H1 (cell line): ENCODE measurements around the gene AP2A1. TPM values are rescaled to one million over a fixed set of nuclear protein-coding genes. Genes with fewer than 3 reads are reported as not detected.
A peak's percentile ranks its signal among the peaks of the same experiment; 100 is the strongest.

Experiments used
- CTCF ChIA-PET: fragments of 300-600 bp; sonication (Branson Sonifier 250); formaldehyde crosslinking; loops from one replicate; lab custom pipeline; 2021; ENCODE audit not compliant: partially characterized antibody; lab: Charles Lee
- POLR2A ChIA-PET: fragments of 300-600 bp; sonication (Branson Sonifier 250); formaldehyde crosslinking; loops from one replicate; lab custom pipeline; 2021; ENCODE audit warnings: inconsistent platforms; ENCODE audit not compliant: partially characterized antibody; lab: Charles Lee
- DNase-seq, 2 experiments: peaks; one replicate each; pipeline versions ENCODE4 v3.0.0 to v3.0.0-alpha.2; 2010 to 2022; ENCODE audit warnings: low spot score in 2 of 2, low read depth in 1 of 2, mixed read lengths in 1 of 2
- FAIRE-seq: peaks from 2 replicates; lab custom pipeline; 2011; peaks lifted over from hg19 to GRCh38; lab: Jason Lieb, UNC
- H2AFZ ChIP-seq: 2 replicates; pipeline ENCODE4 v1.8.1; 2012; ENCODE audit warnings: low read length, inconsistent platforms
- H2AK5ac ChIP-seq: 2 replicates; pipeline ENCODE4 v1.6.1; 2013; ENCODE audit warnings: low read depth, low read length
- H2BK120ac ChIP-seq: replicated peaks from 2 replicates; pipeline ENCODE3; 2013; ENCODE audit warnings: low read depth, low read length, inconsistent platforms
- H2BK12ac ChIP-seq: 2 replicates; pipeline ENCODE4 v1.6.1; 2013; ENCODE audit warnings: low read depth, low read length
- H2BK15ac ChIP-seq: 2 replicates; pipeline ENCODE4 v1.6.1; 2013; ENCODE audit warnings: low read length
- H2BK20ac ChIP-seq: 2 replicates; pipeline ENCODE4 v1.6.1; 2013; ENCODE audit warnings: low read length
- H2BK5ac ChIP-seq: 2 replicates; pipeline ENCODE4 v1.6.1; 2013; ENCODE audit warnings: low read depth, low read length
- H3K14ac ChIP-seq: 2 replicates; pipeline ENCODE4 v1.6.1; 2013; ENCODE audit warnings: inconsistent platforms; ENCODE audit not compliant: insufficient read length
- H3K18ac ChIP-seq: 2 replicates; pipeline ENCODE4 v1.6.1; 2013; ENCODE audit warnings: low read length; ENCODE audit errors: extremely low read depth
- H3K23ac ChIP-seq: 2 replicates; pipeline ENCODE4 v1.6.1; 2013; ENCODE audit warnings: inconsistent platforms; ENCODE audit not compliant: insufficient read length
- H3K23me2 ChIP-seq: 2 replicates; pipeline ENCODE4 v1.6.1; 2013; ENCODE audit warnings: low read depth, low read length
- H3K27ac ChIP-seq: 2 replicates; pipeline ENCODE4 v1.6.1; 2011; ENCODE audit warnings: low read depth, low read length, inconsistent platforms
- H3K27me3 ChIP-seq, 4 experiments: replicated peaks in 1 of 4; 1 replicate in 1 of 4; 2 replicates in 3 of 4; pipeline versions ENCODE4 v1.6.1 to v1.8.1; 2011 to 2013; ENCODE audit warnings: low read length in 3 of 4, mild to moderate bottlenecking in 3 of 4, inconsistent platforms in 2 of 4, mixed read lengths in 2 of 4, moderate library complexity in 1 of 4; ENCODE audit not compliant: control insufficient read depth in 3 of 4, insufficient read depth in 3 of 4; ENCODE audit errors: extremely low read depth in 1 of 4
- H3K36me3 ChIP-seq, 4 experiments: 2 replicates each; pipeline versions ENCODE4 v1.6.1 to v1.8.1; 2011 to 2013; ENCODE audit warnings: mild to moderate bottlenecking in 4 of 4, low read length in 3 of 4, moderate library complexity in 2 of 4, control low read depth in 1 of 4, inconsistent platforms in 1 of 4; ENCODE audit not compliant: insufficient read depth in 4 of 4, control insufficient read depth in 2 of 4
- H3K4ac ChIP-seq: replicated peaks from 2 replicates; pipeline ENCODE3; 2013; ENCODE audit warnings: low read length, low read depth, mixed read lengths, inconsistent platforms; ENCODE audit not compliant: insufficient read length
- H3K4me1 ChIP-seq, 4 experiments: replicated peaks in 1 of 4; 1 replicate in 1 of 4; 2 replicates in 3 of 4; pipeline versions ENCODE4 v1.6.1 to v1.8.1; 2011 to 2013; ENCODE audit warnings: low read length in 3 of 4, inconsistent platforms in 2 of 4, mixed read lengths in 1 of 4; ENCODE audit not compliant: insufficient read depth in 4 of 4, control insufficient read depth in 3 of 4
- H3K4me2 ChIP-seq, 2 experiments: 2 replicates each; pipeline versions ENCODE4 v1.6.1 to v1.8.1; 2011 to 2013; ENCODE audit warnings: low read depth in 2 of 2, low read length in 2 of 2, control low read depth in 1 of 2, inconsistent platforms in 1 of 2, mild to moderate bottlenecking in 1 of 2; ENCODE audit not compliant: insufficient read depth in 1 of 2
- H3K4me3 ChIP-seq, 4 experiments: fragments of 200-600, 300-600 bp in 1 of 4; sonication (generic), shearing (Covaris generic), sonication (Bioruptor Twin) in 1 of 4; 2 replicates each; pipeline versions ENCODE4 v1.5.1 to v1.8.1; 2011 to 2016; ENCODE audit warnings: low read length in 4 of 4, low read depth in 3 of 4, control low read depth in 2 of 4, inconsistent platforms in 2 of 4, mild to moderate bottlenecking in 2 of 4, mixed read lengths in 1 of 4, moderate library complexity in 1 of 4; ENCODE audit not compliant: insufficient read depth in 2 of 4; ENCODE audit errors: extremely low read depth in 1 of 4
- H3K56ac ChIP-seq: replicated peaks from 2 replicates; pipeline ENCODE3; 2013; ENCODE audit warnings: low read depth, mild to moderate bottlenecking, mixed read lengths, low read length, inconsistent platforms; ENCODE audit not compliant: insufficient read length
- H3K79me1 ChIP-seq: 2 replicates; pipeline ENCODE4 v1.6.1; 2013; ENCODE audit warnings: low read depth, low read length, control low read depth
- H3K79me2 ChIP-seq, 2 experiments: 2 replicates each; pipeline versions ENCODE4 v1.6.1 to v1.8.1; 2012 to 2013; ENCODE audit warnings: low read length in 2 of 2, mild to moderate bottlenecking in 2 of 2, inconsistent platforms in 1 of 2; ENCODE audit not compliant: insufficient read depth in 2 of 2, control insufficient read depth in 1 of 2
- H3K9ac ChIP-seq, 4 experiments: replicated peaks in 1 of 4; 1 replicate in 1 of 4; 2 replicates in 3 of 4; pipeline versions ENCODE4 v1.6.1 to v1.8.1; 2011 to 2013; ENCODE audit warnings: low read depth in 3 of 4, low read length in 3 of 4, control low read depth in 2 of 4, mild to moderate bottlenecking in 2 of 4, moderate library complexity in 2 of 4, inconsistent platforms in 1 of 4; ENCODE audit errors: extremely low read depth in 1 of 4
- H3K9me3 ChIP-seq, 2 experiments: 2 replicates each; pipeline versions ENCODE4 v1.6.1 to v1.8.1; 2012 to 2013; ENCODE audit warnings: mild to moderate bottlenecking in 2 of 2, moderate library complexity in 2 of 2, control low read depth in 1 of 2, inconsistent platforms in 1 of 2, low read depth in 1 of 2, low read length in 1 of 2, mixed read lengths in 1 of 2; ENCODE audit not compliant: insufficient read depth in 2 of 2
- H4K20me1 ChIP-seq, 2 experiments: replicated peaks in 1 of 2; 2 replicates each; pipeline versions ENCODE3 to v1.8.1; 2011 to 2013; ENCODE audit warnings: inconsistent platforms in 2 of 2, low read length in 2 of 2, mild to moderate bottlenecking in 1 of 2; ENCODE audit not compliant: insufficient read depth in 2 of 2, control insufficient read depth in 1 of 2
- H4K5ac ChIP-seq: 2 replicates; pipeline ENCODE4 v1.6.1; 2013; ENCODE audit warnings: low read length, low read depth, mixed read lengths, inconsistent platforms; ENCODE audit not compliant: insufficient read length
- H4K8ac ChIP-seq: 2 replicates; pipeline ENCODE4 v1.8.0; 2013; ENCODE audit warnings: mild to moderate bottlenecking, moderate library complexity, low read length, inconsistent platforms; ENCODE audit not compliant: insufficient read depth; ENCODE audit errors: extremely low read depth
- H4K91ac ChIP-seq: replicated peaks from 2 replicates; pipeline ENCODE3; 2013; ENCODE audit warnings: low read length, mixed read lengths, inconsistent platforms; ENCODE audit not compliant: insufficient read length
- CBX5 ChIP-seq: fragments of 300-800, 300-1000 bp; sonication (generic); IDR thresholded peaks from 2 replicates; pipeline ENCODE4 v1.7.1; 2016; ENCODE audit warnings: antibody characterized with exemption, low read length, low read depth
- CEBPB ChIP-seq: IDR thresholded peaks from 2 replicates; pipeline ENCODE4 v1.6.1; 2012; ENCODE audit warnings: low read depth, low read length
- CHD1 ChIP-seq: IDR thresholded peaks from 2 replicates; pipeline ENCODE4 v1.6.1; 2012; ENCODE audit warnings: low read depth, low read length, improper control_type of control experiment
- CHD2 ChIP-seq: IDR thresholded peaks from 2 replicates; pipeline ENCODE4 v1.6.1; 2012; ENCODE audit warnings: low read length, improper control_type of control experiment
- CREB1 ChIP-seq: IDR thresholded peaks from 2 replicates; pipeline ENCODE4 v1.6.1; 2012; ENCODE audit warnings: inconsistent platforms
- E2F6 ChIP-seq: IDR thresholded peaks from 2 replicates; pipeline ENCODE4 v1.6.1; 2012; ENCODE audit warnings: inconsistent platforms
- HDAC2 ChIP-seq, 2 experiments: fragments of 300-600 bp in 1 of 2; sonication (generic) in 1 of 2; IDR thresholded peaks; 2 replicates each; pipeline ENCODE4 v1.6.1; 2011 to 2012; ENCODE audit warnings: low read depth in 2 of 2, low read length in 2 of 2, mild to moderate bottlenecking in 2 of 2, moderate library complexity in 2 of 2, borderline replicate concordance in 1 of 2, inconsistent platforms in 1 of 2
- JUND ChIP-seq: IDR thresholded peaks from 2 replicates; pipeline ENCODE4 v1.6.1; 2011; ENCODE audit warnings: mild to moderate bottlenecking, improper control_type of control experiment, low read length
- POLR2A ChIP-seq, 2 experiments: IDR thresholded peaks; 1 replicate in 1 of 2; 2 replicates in 1 of 2; pipeline ENCODE4 v1.6.1; 2011; ENCODE audit warnings: low read depth in 2 of 2, low read length in 2 of 2, mild to moderate bottlenecking in 2 of 2; ENCODE audit errors: control extremely low read depth in 1 of 2
- SAP30 ChIP-seq: fragments of 300-600 bp; sonication (generic); IDR thresholded peaks from 2 replicates; pipeline ENCODE4 v1.7.1; 2012; ENCODE audit warnings: low read length, moderate library complexity, mild to moderate bottlenecking, inconsistent platforms; ENCODE audit not compliant: insufficient read depth, insufficient replicate concordance
- SP1 ChIP-seq: IDR thresholded peaks from 2 replicates; pipeline ENCODE4 v1.6.1; 2011; ENCODE audit warnings: low read depth, low read length
- SUZ12 ChIP-seq: fragments of 200-600 bp; sonication (generic); IDR thresholded peaks from 2 replicates; pipeline ENCODE4 v1.6.1; 2012; ENCODE audit warnings: mild to moderate bottlenecking, inconsistent platforms, low read length, moderate library complexity, mixed read lengths
- TEAD4 ChIP-seq: IDR thresholded peaks from 2 replicates; pipeline ENCODE4 v1.6.1; 2012; ENCODE audit warnings: low read depth, low read length, inconsistent platforms, mixed read lengths
- WGBS, 2 experiments: shearing (Covaris generic) in 1 of 2; methylation state at CpG; one replicate each; pipeline versions ENCODE4 v1.1.6 to v1.1.7; 2013 to 2015; ENCODE audit warnings: low lambda C conversion rate in 2 of 2, mixed read lengths in 2 of 2, inconsistent platforms in 1 of 2, low coverage in 1 of 2, missing lambda C conversion rate in 1 of 2; ENCODE audit not compliant: insufficient replicate concordance in 2 of 2, insufficient coverage in 1 of 2, insufficient read length in 1 of 2; ENCODE audit errors: extremely low coverage in 1 of 2, missing lambda C conversion rate in 1 of 2; 5-methylcytosine and 5-hydroxymethylcytosine counted together
- polyA plus RNA-seq, 7 experiments: library from polyadenylated mRNA; depleted of rRNA in 3 of 7; stranded (reverse) in 5 of 7; unstranded in 2 of 7; fragments of >200 nt in 5 of 7; fragments of 200-250 nt in 2 of 7; gene quantifications; 1 replicate in 5 of 7; 2 replicates in 1 of 7; 4 replicates in 1 of 7; pipeline versions ENCODE4 v1.2.1 to v1.2.3, GENCODE V29; 2011 to 2013; ENCODE audit warnings: missing spikeins in 2 of 7, mixed read lengths in 2 of 7
- total RNA-seq: library from RNA; stranded (reverse); fragmentation: NEBNext Ultra II Directional; extraction: Animal tissue kit (Norgen Biotek cat#: 25700); gene quantifications from 2 replicates; pipeline ENCODE4 v1.2.1, GENCODE V29; 2021

The AP2A1 gene
- total and polyA plus RNA-seq, 2 of the 8 experiments (the other 6 are each of a cell fraction or from before 2014, with no cell fraction given): 105 to 106 TPM

GRCh38 chr19:49801401-49801888, 34.6 kb downstream of the AP2A1 start:
- WGBS, 2 experiments: 89% methylated on average over 21 of the region's 32 CpGs; no CpG with 5 or more reads in 1 of the 2 experiments

More at GRCh38 chr19:49801401-49801888, 34.6 kb downstream of the AP2A1 start:
- H3K14ac ChIP-seq: no peak overlapping the region
- TF ChIP-seq CREB1 (no peak), CHD1 (no peak), E2F6 (no peak), CEBPB (no peak), SP1 (no peak), HDAC2 (IDR thresholded peaks at IDR 0.05; ENCODE audit: borderline replicate concordance in 1 of 2, low read depth in 2 of 2, low read length in 2 of 2) (no peak), CHD2 (no peak), JUND (no peak), SAP30 (no peak), TEAD4 (no peak), POLR2A (IDR thresholded peaks at IDR 0.05; ENCODE audit: control extremely low read depth in 1 of 2, low read depth in 2 of 2, low read length in 2 of 2) (no peak), CBX5 (no peak), SUZ12 (no peak)
- H3K27me3 ChIP-seq: no peaks in the 10 kb centered on the region
- peak overlapping the region; percentile 64 to 81; a peak in 2 of 4 replicates for H3K4me2 ChIP-seq
- peaks cover 4 to 30% (median 16%) of the 10 kb centered on the region in 4 experiments for H3K36me3 ChIP-seq
- no peak overlapping the region for H2BK15ac ChIP-seq
- ChIA-PET CTCF (interaction anchor here (0.9 to 2.3 kb wide), 7 partner anchors 9 to 84 kb away, joined by 3 to 12 read pairs (median 4); no protein-coding TSS in a partner anchor), POLR2A (interaction anchor here (1.2 to 2.6 kb wide), 5 partner anchors 10 to 112 kb away, joined by 3 to 11 read pairs (median 4); partner anchors contain the start of genes ADM5 and FUZ)
- no peak overlapping the region for H3K23ac ChIP-seq
- H4K91ac ChIP-seq: no peak overlapping the region
- no peak overlapping the region for H3K9ac ChIP-seq
- H3K4me1 ChIP-seq: peaks cover 4 to 16% (median 6%) of the 10 kb centered on the region in 4 experiments
- peaks cover 2% of the 10 kb centered on the region; the same call in 1 of the 2 replicates for H3K79me1 ChIP-seq
- H3K9me3 ChIP-seq: no peaks in the 10 kb centered on the region
- H2BK120ac ChIP-seq: no peak overlapping the region
- no peak overlapping the region for H3K4ac ChIP-seq
- H4K20me1 ChIP-seq: peaks cover 1 to 10% of the 10 kb centered on the region in 2 experiments
- no peak overlapping the region for H2AK5ac ChIP-seq
- H2BK5ac ChIP-seq: no peak overlapping the region
- no peak overlapping the region for H2BK20ac ChIP-seq
- H2BK12ac ChIP-seq: no peak overlapping the region
- no peaks in the 10 kb centered on the region for H3K79me2 ChIP-seq
- H3K56ac ChIP-seq: no peak overlapping the region
- peaks cover 2% of the 10 kb centered on the region; the same call in 1 of the 2 replicates for H3K23me2 ChIP-seq
- peak overlapping the region in 1 of 4 experiments; percentile 52; a peak in 1 of 8 replicates for H3K4me3 ChIP-seq
- FAIRE-seq (no peak), DNase-seq (no peak)
- no peak overlapping the region for H3K18ac ChIP-seq
- no peak overlapping the region for H2AFZ ChIP-seq
- peak overlapping the region; percentile 35; the same call in 1 of the 2 replicates for H4K8ac ChIP-seq
- H3K27ac ChIP-seq: no peak overlapping the region
- H4K5ac ChIP-seq: no peak overlapping the region
